Fibroblast of pulmonary artery (primary cell): ENCODE data around the gene GPR78.
A peak's percentile ranks its signal among the peaks of the same experiment; 100 is the strongest.

ENCODE experiments used
- DNase-seq: peaks from one replicate; pipeline ENCODE4 v3.0.0-alpha.2; 2010; ENCODE audit warnings: low read depth
- H3K4me3 ChIP-seq: replicated peaks from 2 replicates; pipeline ENCODE4 v1.5.1; 2011; ENCODE audit warnings: low read depth, mild to moderate bottlenecking, control low read depth, low read length, moderate library complexity
- TF ChIP-seq, protein P1 (sequence below): IDR thresholded peaks from 2 replicates; pipeline ENCODE4 v1.5.1; 2011; ENCODE audit warnings: mild to moderate bottlenecking, control low read depth, low read length, inconsistent platforms; ENCODE audit errors: missing control alignments

The GPR78 gene

DNA sequence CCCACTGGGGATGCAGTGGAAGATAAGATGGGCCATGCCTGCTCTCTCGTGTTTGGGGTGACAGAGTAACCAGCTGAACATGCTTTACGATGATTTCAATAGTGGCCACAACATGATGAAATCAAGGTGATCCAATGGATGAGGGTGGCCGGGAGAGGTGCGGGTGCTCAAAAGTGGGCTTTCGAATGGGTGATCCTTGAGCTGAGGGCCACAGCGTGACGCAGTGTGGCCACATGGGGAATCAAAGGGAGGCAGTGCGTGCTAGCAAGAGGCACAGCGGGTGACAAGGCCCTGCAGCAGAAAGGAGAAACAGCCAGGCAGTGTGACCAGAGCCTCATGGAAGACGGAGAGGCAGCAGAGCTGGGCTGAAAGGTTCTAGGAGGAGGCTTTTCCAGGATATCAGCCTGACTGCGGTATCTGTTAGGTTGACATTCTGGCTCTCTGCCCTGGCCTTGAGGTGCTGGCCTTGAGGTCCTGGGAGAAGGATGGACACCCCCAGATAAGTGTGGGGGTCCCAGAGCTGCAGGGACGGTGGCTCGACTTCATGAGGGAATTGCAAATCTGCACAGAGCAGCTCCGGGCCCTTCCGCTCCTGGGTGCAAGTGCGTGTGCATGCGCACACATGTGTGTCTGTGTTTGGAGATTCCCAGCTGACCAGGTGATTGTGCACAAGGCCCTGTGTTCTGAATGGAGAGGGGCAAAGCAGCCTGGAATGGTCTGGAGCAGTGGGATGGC is 38.0 kb upstream of the GPR78 start:
- no peak overlapping the region for H3K4me3 ChIP-seq
- TF ChIP-seq, protein P1, sequence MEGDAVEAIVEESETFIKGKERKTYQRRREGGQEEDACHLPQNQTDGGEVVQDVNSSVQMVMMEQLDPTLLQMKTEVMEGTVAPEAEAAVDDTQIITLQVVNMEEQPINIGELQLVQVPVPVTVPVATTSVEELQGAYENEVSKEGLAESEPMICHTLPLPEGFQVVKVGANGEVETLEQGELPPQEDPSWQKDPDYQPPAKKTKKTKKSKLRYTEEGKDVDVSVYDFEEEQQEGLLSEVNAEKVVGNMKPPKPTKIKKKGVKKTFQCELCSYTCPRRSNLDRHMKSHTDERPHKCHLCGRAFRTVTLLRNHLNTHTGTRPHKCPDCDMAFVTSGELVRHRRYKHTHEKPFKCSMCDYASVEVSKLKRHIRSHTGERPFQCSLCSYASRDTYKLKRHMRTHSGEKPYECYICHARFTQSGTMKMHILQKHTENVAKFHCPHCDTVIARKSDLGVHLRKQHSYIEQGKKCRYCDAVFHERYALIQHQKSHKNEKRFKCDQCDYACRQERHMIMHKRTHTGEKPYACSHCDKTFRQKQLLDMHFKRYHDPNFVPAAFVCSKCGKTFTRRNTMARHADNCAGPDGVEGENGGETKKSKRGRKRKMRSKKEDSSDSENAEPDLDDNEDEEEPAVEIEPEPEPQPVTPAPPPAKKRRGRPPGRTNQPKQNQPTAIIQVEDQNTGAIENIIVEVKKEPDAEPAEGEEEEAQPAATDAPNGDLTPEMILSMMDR = no peak
- no peak for DNase-seq

DNA sequence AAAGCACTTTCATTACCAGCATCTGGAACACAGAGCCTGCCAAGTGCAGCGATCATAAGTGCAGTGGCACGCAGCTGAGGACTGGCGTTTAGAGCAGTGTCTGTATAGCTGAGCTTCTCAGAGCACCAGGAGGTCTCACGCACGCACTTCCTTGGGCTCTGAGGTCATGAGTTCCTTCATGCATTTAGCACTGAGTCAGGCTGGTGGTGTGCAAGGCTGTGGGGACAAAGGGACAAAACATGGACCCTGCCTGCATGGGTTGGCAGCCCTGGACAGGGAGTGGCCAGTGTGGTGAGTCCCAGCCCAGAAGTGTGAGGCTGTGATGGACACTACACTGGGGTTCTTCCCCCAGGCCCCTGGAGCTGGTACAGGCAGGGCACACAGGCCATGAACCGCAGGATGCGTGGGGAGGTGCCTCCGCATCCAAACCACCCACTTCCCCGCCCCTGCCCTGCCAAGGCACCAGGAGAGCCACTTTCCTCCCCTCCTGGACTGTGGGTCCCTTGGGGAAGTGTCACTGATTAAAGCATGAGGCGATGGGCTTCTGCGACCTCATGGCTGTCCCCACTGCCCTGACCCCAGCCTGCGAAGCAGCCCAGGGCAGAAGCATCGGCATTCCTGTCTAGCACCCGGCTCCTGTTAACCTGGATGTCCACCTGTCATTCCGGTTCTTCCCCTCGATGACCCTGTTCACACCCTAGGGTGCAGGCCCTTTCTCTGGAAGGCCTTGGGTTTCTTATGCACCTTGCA is 37.2 kb upstream of the GPR78 start:
- no peak for DNase-seq
- H3K4me3 ChIP-seq = no peak overlapping the region
- TF ChIP-seq, protein P1 = no peak

DNA sequence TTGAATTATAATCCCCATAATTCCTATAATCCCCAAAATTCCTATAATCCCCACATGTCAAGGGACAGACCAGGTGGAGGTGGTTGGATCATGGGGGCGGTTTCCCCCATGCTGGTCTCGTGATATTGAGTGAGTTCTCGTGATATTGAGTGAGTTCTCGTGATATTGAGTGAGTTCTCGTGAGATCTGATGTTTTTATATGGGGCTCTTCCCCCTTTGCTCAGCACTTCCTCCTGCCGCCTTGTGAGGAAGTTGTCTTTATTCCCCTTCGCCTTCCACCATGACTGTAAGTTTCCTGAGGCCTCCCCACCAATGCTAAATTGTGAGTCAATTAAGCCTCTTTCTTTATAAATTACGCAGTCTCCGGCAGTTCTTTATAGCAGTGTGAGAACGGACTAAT is 36.6 kb upstream of the GPR78 start:
- DNase-seq = no peak
- TF ChIP-seq, protein P1 = no peak
- H3K4me3 ChIP-seq = no peak overlapping the region

DNA sequence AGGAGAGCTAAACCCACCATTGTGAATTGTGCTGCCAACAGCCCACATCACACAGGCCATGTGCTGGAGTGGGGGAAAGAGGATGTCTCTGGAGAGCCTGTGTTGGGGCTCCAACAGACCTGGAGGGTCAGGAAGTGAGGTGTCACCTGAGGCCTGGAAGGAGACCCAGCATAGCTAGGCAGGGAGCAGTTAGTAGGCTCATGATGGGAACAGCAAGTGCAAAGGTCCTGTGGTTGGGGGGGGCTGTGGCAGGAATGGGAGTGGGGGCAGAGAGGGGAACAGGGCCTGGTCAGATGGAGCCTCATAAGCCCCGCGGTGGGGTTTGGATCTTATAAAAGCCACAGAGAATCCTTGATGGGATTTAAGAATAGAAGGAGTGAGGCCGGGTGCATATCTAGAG is 35.9 kb upstream of the GPR78 start:
- DNase-seq = no peak
- no peak overlapping the region for H3K4me3 ChIP-seq
- TF ChIP-seq, protein P1 = no peak

DNA sequence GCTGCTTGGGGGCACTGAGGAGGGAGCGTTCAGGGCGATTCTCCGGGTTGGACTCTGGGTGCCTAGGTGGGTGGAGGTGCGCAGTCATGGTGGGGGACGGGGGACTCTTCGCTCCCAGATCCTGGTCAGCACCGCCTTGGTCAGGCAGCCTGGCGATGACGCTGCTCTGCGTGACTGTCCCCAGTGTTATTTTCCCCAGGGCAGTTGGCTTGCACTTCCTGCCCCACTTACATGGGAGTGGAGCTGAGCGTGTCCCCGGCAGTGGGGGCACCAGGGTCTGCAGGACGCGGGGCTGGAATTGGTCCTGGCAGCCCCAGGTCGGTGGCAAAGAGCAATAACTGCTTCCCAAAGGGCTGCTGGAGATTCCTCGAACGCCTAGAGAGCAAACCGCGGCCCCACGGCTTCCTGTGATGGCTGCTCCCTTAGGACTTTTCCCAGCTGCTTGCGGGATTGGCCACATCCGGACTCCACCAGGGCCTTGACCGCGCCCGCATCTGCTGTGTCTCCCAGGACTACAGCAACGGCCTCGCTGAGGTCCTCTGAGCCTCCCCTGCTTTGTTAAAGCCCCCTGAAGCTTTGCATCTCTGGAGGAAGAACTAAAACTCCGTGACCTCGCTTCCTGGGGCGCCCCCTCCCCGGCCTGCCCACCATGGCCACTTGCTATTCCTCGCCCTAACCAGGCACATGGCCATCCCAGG is 35.3 kb upstream of the GPR78 start:
- TF ChIP-seq, protein P1 = no peak
- no peak overlapping the region for H3K4me3 ChIP-seq
- peak; percentile 16 for DNase-seq

DNA sequence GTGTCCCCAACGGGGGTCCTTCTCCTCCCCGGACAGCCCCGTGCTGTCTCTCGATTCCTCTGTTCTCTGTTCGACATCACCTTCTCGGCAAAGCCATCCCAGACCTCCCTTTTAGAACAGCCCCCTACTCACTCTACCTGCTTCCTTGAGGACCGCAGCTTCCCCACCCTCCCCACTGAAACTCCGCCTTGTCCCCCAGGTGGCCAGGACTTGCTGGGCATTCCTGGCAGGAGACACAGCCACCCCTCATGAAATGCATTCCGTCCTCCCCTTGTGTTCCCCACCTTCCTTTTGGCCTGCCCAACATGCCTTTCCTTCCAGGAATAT is 34.8 kb upstream of the GPR78 start:
- no peak overlapping the region for H3K4me3 ChIP-seq
- TF ChIP-seq, protein P1 = no peak
- DNase-seq = no peak

DNA sequence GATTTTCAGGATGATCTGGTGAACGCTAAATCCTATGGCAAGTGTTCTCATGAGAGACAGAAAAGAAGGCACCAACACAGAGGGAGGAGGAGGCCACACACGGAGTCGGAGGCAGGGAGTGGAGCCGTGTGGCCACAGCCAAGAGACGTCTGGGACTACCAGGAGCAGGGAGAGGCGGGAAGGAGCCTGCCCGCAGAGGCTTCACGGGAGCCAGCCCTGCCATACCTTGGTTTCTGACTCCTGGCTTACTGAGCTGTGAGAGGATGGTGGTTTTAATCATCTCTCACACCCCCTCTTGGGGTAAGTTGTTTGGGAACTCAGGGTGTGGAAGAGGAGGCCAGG is 33.5 kb upstream of the GPR78 start:
- TF ChIP-seq, protein P1 = no peak
- no peak for DNase-seq
- H3K4me3 ChIP-seq = no peak overlapping the region
